ENCODE measurements around the gene PLTP. TPM values are rescaled to one million over a fixed set of nuclear protein-coding genes. Genes with fewer than 3 reads are reported as not detected.

Gene PLTP
- total RNA-seq, 1 experiment from 2014 or later: 0.37 TPM

DNA sequence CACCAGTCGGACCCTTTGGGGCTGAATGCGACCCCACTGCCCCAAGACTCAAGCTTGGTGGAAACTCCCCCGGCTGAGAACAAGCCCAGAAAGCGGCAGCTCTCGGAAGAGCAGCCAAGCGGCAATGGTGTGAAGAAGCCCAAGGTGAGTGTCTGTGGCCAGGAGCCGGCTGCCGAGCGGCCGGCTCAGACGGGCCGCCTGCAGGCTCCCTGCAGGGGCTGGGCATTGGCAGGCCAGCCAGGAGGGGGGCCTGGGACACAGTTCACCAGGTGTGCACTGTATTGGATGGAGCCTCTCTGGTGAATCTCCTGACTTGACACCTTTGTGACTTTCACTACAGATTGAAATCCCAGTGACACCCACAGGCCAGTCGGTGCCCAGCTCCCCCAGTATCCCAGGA lies 28.5 kb upstream of the PLTP start:
- TF ChIP-seq, protein P1, sequence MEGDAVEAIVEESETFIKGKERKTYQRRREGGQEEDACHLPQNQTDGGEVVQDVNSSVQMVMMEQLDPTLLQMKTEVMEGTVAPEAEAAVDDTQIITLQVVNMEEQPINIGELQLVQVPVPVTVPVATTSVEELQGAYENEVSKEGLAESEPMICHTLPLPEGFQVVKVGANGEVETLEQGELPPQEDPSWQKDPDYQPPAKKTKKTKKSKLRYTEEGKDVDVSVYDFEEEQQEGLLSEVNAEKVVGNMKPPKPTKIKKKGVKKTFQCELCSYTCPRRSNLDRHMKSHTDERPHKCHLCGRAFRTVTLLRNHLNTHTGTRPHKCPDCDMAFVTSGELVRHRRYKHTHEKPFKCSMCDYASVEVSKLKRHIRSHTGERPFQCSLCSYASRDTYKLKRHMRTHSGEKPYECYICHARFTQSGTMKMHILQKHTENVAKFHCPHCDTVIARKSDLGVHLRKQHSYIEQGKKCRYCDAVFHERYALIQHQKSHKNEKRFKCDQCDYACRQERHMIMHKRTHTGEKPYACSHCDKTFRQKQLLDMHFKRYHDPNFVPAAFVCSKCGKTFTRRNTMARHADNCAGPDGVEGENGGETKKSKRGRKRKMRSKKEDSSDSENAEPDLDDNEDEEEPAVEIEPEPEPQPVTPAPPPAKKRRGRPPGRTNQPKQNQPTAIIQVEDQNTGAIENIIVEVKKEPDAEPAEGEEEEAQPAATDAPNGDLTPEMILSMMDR (IDR thresholded peaks at IDR 0.05; ENCODE audit: unreplicated experiment): no peak
- peaks cover 17% of the 10 kb centered on the region for H3K4me1 Mint-ChIP-seq (ENCODE audit: insufficient read depth, unreplicated experiment)
- ChIA-PET POLR2A (interaction anchor here (0.6 to 1.1 kb wide), 3 partner anchors 13 to 148 kb away, joined by 3 to 6 read pairs (median 3); partner anchors contain the start of gene ZNF335), CTCF (interaction anchor here (0.5 to 2.1 kb wide), 4 partner anchors 11 to 142 kb away, joined by 3 to 9 read pairs (median 4); no protein-coding TSS in a partner anchor)
- peaks cover 51% of the 10 kb centered on the region for H3K36me3 Mint-ChIP-seq (ENCODE audit: insufficient read depth, unreplicated experiment)
- no peak overlapping the region for H3K4me3 Mint-ChIP-seq (ENCODE audit: unreplicated experiment)
- no peaks in the 10 kb centered on the region for H3K27me3 Mint-ChIP-seq (ENCODE audit: insufficient read depth, unreplicated experiment)
- no TSS peak for BruUV-seq (replicated peaks)
- no peak overlapping the region for H3K27ac Mint-ChIP-seq (ENCODE audit: low read depth, unreplicated experiment)
- intact Hi-C loops (cut with micrococcal nuclease): no loop called here
- DNase-seq (ENCODE audit: unreplicated experiment): no peak
- no peaks in the 10 kb centered on the region for H3K9me3 Mint-ChIP-seq (ENCODE audit: unreplicated experiment)

DNA sequence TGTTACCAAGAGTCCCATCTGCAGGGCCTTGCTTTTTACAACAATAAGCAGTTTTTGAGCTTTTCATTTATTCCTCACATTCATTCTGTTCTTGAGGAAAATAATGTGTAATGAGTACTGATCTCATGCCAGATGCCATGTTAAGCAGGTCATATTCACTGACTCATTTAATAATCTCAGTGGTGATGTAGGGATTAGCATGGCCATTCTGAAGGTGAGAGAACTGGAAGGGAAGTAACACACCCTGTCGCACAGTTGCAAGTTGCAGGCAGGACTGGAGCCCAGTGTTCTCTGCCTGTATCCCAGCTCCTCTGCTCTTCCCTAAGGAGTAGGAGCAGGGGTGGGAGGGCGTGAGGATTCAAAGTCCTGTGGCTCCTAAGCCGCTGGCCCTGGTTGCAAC lies 28.1 kb upstream of the PLTP start:
- CTCF ChIA-PET: interaction anchor here (0.5 to 2.1 kb wide), 5 partner anchors 11 to 141 kb away, joined by 3 to 9 read pairs (median 4); no protein-coding TSS in a partner anchor
- H3K4me1 Mint-ChIP-seq (ENCODE audit: insufficient read depth, unreplicated experiment): peaks cover 15% of the 10 kb centered on the region
- no peak overlapping the region for H3K27ac Mint-ChIP-seq (ENCODE audit: low read depth, unreplicated experiment)
- no peaks in the 10 kb centered on the region for H3K27me3 Mint-ChIP-seq (ENCODE audit: insufficient read depth, unreplicated experiment)
- POLR2A ChIA-PET: interaction anchor here (1.1 to 4.7 kb wide), 3 partner anchors 9 to 31 kb away, joined by 3 to 18 read pairs (median 6); partner anchors contain the start of gene ZNF335
- no peak for DNase-seq (ENCODE audit: unreplicated experiment)
- no TSS peak for BruUV-seq (replicated peaks)
- intact Hi-C loops (cut with micrococcal nuclease): no loop called here
- TF ChIP-seq, protein P1 (IDR thresholded peaks at IDR 0.05; ENCODE audit: unreplicated experiment): no peak
- no peaks in the 10 kb centered on the region for H3K9me3 Mint-ChIP-seq (ENCODE audit: unreplicated experiment)
- no peak overlapping the region for H3K4me3 Mint-ChIP-seq (ENCODE audit: unreplicated experiment)
- H3K36me3 Mint-ChIP-seq (ENCODE audit: insufficient read depth, unreplicated experiment): peaks cover 54% of the 10 kb centered on the region

DNA sequence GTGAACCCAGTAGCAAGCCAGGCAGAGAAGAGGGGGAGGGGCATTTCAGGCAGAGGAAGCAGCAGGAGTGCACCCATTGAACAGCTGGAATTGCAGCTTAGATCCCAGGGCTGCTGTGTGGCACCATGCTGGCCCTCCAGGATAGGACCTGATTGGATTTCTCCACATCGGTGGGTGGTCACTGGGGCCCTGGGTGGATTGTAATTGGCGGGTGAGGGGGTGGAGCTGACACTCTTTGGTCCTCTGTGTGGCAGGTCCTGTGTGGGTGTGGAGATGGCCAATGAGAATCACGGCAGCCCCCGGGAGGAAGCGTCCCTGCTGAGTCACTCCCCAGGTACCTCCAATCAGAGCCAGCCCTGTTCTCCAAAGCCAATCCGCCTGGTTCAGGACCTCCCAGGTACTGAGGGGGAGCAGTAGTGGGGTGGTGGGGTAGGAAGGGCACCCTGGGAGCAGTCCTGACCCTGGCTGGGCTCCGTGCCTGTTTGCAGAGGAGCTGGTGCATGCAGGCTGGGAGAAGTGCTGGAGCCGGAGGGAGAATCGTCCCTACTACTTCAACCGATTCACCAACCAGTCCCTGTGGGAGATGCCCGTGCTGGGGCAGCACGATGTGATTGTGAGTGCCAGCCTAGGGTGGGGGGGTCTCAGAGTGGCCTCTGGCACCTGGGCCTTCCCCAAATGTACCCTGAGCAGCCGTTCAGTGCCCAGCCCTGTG lies 26.9 kb upstream of the PLTP start:
- H3K4me1 Mint-ChIP-seq (ENCODE audit: insufficient read depth, unreplicated experiment): peaks cover 4% of the 10 kb centered on the region
- peaks cover 44% of the 10 kb centered on the region for H3K36me3 Mint-ChIP-seq (ENCODE audit: insufficient read depth, unreplicated experiment)
- H3K27me3 Mint-ChIP-seq (ENCODE audit: insufficient read depth, unreplicated experiment): no peaks in the 10 kb centered on the region
- peak overlapping the region; percentile 35 for H3K27ac Mint-ChIP-seq (ENCODE audit: low read depth, unreplicated experiment)
- H3K9me3 Mint-ChIP-seq (ENCODE audit: unreplicated experiment): no peaks in the 10 kb centered on the region
- intact Hi-C loops (cut with micrococcal nuclease): loop anchor here (10.0 kb wide), 1 partner anchor 144 kb away; the partner anchor contains the start of genes DNTTIP1 and WFDC3
- H3K4me3 Mint-ChIP-seq (ENCODE audit: unreplicated experiment): no peak overlapping the region
- no TSS peak for BruUV-seq (replicated peaks)
- POLR2A ChIA-PET: interaction anchor here (4.7 to 6.6 kb wide), 2 partner anchors 10 to 33 kb away, joined by 18 to 123 read pairs; partner anchors contain the start of gene ZNF335
- DNase-seq (ENCODE audit: unreplicated experiment): no peak
- CTCF ChIA-PET: interaction anchor here (0.6 to 4.7 kb wide), 4 partner anchors 19 to 606 kb away, joined by 3 to 42 read pairs (median 4); no protein-coding TSS in a partner anchor
- TF ChIP-seq, protein P1 (IDR thresholded peaks at IDR 0.05; ENCODE audit: unreplicated experiment): no peak

DNA sequence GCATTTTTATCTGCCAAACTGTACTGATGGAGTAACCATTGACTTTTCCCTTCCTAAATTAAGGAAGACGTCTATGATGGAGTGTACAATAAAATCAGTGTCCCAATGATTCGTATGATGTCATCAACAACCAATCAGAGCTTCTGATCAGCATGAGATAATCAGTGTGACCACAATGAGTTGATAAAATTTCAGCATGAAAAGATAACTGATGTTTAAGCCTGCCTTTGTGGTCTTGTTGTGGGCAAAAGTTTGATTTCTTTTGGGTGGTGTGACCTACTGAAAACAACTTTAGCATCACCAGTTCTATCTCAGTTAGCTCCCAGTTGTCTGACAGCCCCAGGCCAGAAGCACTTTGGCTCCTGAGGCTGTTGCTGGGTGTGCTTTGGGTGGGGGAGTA lies 25.8 kb upstream of the PLTP start:
- Mint-ChIP-seq H3K9me3 (ENCODE audit: unreplicated experiment) (no peaks in the 10 kb centered on the region), H3K4me3 (ENCODE audit: unreplicated experiment) (no peak overlapping the region), H3K4me1 (ENCODE audit: insufficient read depth, unreplicated experiment) (no peaks in the 10 kb centered on the region), H3K36me3 (ENCODE audit: insufficient read depth, unreplicated experiment) (peaks cover 36% of the 10 kb centered on the region), H3K27ac (ENCODE audit: low read depth, unreplicated experiment) (no peak overlapping the region), H3K27me3 (ENCODE audit: insufficient read depth, unreplicated experiment) (no peaks in the 10 kb centered on the region)
- TF ChIP-seq, protein P1 (IDR thresholded peaks at IDR 0.05; ENCODE audit: unreplicated experiment): no peak
- DNase-seq (ENCODE audit: unreplicated experiment): no peak
- no TSS peak for BruUV-seq (replicated peaks)
- intact Hi-C loops (cut with micrococcal nuclease): loop anchor here (10.0 kb wide), 1 partner anchor 143 kb away; the partner anchor contains the start of genes DNTTIP1 and WFDC3
- CTCF ChIA-PET: interaction anchor here (1.2 to 4.7 kb wide), 3 partner anchors 32 to 138 kb away, joined by 4 to 42 read pairs (median 10); no protein-coding TSS in a partner anchor
- POLR2A ChIA-PET: interaction anchor here (0.7 to 6.6 kb wide), 7 partner anchors 10 to 984 kb away, joined by 3 to 123 read pairs (median 5); partner anchors contain the start of gene ZNF335
